ENCODE results near the gene EPS8.

The EPS8 gene

GRCh38 chr12:15794836-15795235 lies 5.6 kb upstream of the EPS8 start:
- Histone ChIP-seq H3F3A (ENCODE audit: low read depth) (no peaks in the 10 kb centered on the region), H3K36me3 (ENCODE audit: insufficient read depth, low read length) (no peaks in the 10 kb centered on the region), H3K4me3 (ENCODE audit: low read length, poor library complexity, severe bottlenecking) (no peak overlapping the region), H3K79me2 (ENCODE audit: insufficient read depth, low read length) (no peaks in the 10 kb centered on the region), H3K4me1 (ENCODE audit: insufficient read depth, low read length, poor library complexity, severe bottlenecking) (no peaks in the 10 kb centered on the region), H4K20me1 (ENCODE audit: insufficient read depth, low read length, poor library complexity, severe bottlenecking) (no peaks in the 10 kb centered on the region), H3K27me3 (ENCODE audit: insufficient read depth, low read length, poor library complexity, severe bottlenecking) (no peaks in the 10 kb centered on the region), H3K9me2 (replicated peaks; ENCODE audit: low read depth, low read length) (no peaks in the 10 kb centered on the region), H3K4me2 (ENCODE audit: low read depth, low read length, poor library complexity, severe bottlenecking) (no peak overlapping the region), H2AFZ (ENCODE audit: low read length) (no peak overlapping the region), H3K9ac (ENCODE audit: low read depth, low read length, poor library complexity, severe bottlenecking) (no peak overlapping the region), H3K9me3 (ENCODE audit: insufficient read depth, low read depth, low read length) (no peaks in the 10 kb centered on the region)
- TF ChIP-seq EZH2phosphoT487 (IDR thresholded peaks at IDR 0.05; ENCODE audit: borderline replicate concordance) (no peak), CTCF (conservative IDR thresholded peaks at IDR 0.05; ENCODE audit: low read length) (no peak)

DNA sequence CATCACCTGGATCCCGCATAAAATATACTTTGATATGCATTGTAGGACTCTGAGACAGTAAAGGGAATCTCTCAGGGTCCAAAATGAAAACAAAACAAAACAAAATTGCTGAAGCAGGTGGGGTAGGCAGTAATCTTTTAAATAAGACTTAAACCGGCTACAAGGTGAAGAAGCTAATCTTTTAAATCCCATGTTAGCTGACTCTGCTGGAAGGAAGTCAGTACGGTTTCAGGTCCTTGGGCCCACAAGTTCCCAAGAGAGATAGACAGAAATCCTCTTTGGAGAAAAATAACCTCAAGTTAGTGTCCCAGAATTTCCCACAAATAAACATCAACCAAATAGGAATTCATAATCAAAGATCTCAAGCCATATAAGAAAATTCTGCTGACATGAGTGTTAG lies 5.0 kb upstream of the EPS8 start:
- TF ChIP-seq EZH2phosphoT487 (IDR thresholded peaks at IDR 0.05; ENCODE audit: borderline replicate concordance): no peak
- TF ChIP-seq CTCF (conservative IDR thresholded peaks at IDR 0.05; ENCODE audit: low read length): no peak
- Histone ChIP-seq H3K4me2 (ENCODE audit: low read depth, low read length, poor library complexity, severe bottlenecking) (no peak overlapping the region), H3K9me3 (ENCODE audit: insufficient read depth, low read depth, low read length) (no peaks in the 10 kb centered on the region), H3K9me2 (replicated peaks; ENCODE audit: low read depth, low read length) (no peaks in the 10 kb centered on the region), H3K36me3 (ENCODE audit: insufficient read depth, low read length) (no peaks in the 10 kb centered on the region), H3K9ac (ENCODE audit: low read depth, low read length, poor library complexity, severe bottlenecking) (no peak overlapping the region), H3K4me1 (ENCODE audit: insufficient read depth, low read length, poor library complexity, severe bottlenecking) (no peaks in the 10 kb centered on the region), H3K27me3 (ENCODE audit: insufficient read depth, low read length, poor library complexity, severe bottlenecking) (no peaks in the 10 kb centered on the region), H3K4me3 (ENCODE audit: low read length, poor library complexity, severe bottlenecking) (no peak overlapping the region), H3K79me2 (ENCODE audit: insufficient read depth, low read length) (no peaks in the 10 kb centered on the region), H3F3A (ENCODE audit: low read depth) (no peaks in the 10 kb centered on the region), H4K20me1 (ENCODE audit: insufficient read depth, low read length, poor library complexity, severe bottlenecking) (no peaks in the 10 kb centered on the region), H2AFZ (ENCODE audit: low read length) (no peak overlapping the region)

DNA sequence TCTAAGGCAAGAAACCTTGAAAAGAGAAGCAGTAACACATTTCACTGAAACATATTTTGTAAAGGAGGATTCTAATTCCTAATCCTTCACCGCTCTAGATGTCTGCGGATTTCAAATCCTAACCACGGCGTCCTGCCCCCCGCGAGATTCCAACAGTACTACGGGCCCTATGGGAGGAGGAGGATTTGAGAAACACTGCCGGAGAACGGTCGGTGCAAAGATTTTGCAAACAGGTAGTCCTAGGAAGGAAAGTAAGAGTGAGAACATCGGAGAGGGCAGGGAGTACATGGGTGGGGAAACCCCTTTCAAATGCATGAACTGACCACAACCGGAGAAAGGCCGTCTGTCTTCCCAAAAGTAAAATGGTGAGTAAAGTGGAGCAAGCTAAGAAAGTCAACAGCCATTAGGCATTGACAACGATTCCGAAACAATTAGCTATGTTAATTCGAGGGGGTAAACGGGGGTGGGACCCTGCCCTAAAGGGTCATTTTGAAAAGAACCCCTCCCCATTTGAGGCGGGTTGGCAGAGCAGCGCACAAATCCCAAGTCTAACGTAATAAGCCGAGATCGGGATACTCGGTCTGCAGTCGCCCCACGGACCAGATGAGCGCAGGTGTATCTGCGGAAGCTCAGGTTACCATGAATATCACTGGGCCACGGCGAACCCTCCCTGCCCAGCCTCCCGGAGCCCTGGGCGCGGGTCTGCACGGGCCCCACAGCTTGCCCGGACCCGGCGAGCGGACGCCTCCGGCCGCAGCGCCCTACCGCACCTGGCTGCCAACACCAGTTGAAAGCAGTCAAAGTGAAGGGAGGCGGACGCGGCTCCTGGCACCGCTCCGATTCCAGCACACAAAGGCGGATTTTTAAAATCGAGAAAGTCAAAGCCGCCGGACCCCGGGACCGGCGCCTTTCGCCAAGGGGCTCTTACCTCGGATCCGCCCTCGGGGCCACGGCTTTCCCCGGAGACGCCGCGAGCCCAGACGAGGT lies 662 bp downstream of the EPS8 start:
- TF ChIP-seq EZH2phosphoT487 (IDR thresholded peaks at IDR 0.05; ENCODE audit: borderline replicate concordance) (no peak), CTCF (conservative IDR thresholded peaks at IDR 0.05; ENCODE audit: low read length) (no peak)
- no peak overlapping the region for H2AFZ ChIP-seq (ENCODE audit: low read length)
- no peaks in the 10 kb centered on the region for H4K20me1 ChIP-seq (ENCODE audit: insufficient read depth, low read length, poor library complexity, severe bottlenecking)
- no peaks in the 10 kb centered on the region for H3K79me2 ChIP-seq (ENCODE audit: insufficient read depth, low read length)
- H3K4me1 ChIP-seq (ENCODE audit: insufficient read depth, low read length, poor library complexity, severe bottlenecking): no peaks in the 10 kb centered on the region
- H3K27me3 ChIP-seq (ENCODE audit: insufficient read depth, low read length, poor library complexity, severe bottlenecking): no peaks in the 10 kb centered on the region
- H3K9me3 ChIP-seq (ENCODE audit: insufficient read depth, low read depth, low read length): no peaks in the 10 kb centered on the region
- no peaks in the 10 kb centered on the region for H3F3A ChIP-seq (ENCODE audit: low read depth)
- H3K9me2 ChIP-seq (replicated peaks; ENCODE audit: low read depth, low read length): no peaks in the 10 kb centered on the region
- H3K36me3 ChIP-seq (ENCODE audit: insufficient read depth, low read length): no peaks in the 10 kb centered on the region
- H3K4me3 ChIP-seq (ENCODE audit: low read length, poor library complexity, severe bottlenecking): no peak overlapping the region
- H3K4me2 ChIP-seq (ENCODE audit: low read depth, low read length, poor library complexity, severe bottlenecking): no peak overlapping the region
- no peak overlapping the region for H3K9ac ChIP-seq (ENCODE audit: low read depth, low read length, poor library complexity, severe bottlenecking)
